Neutrophil (primary cell): ENCODE data around the gene PRDM5.
A peak's percentile ranks its signal among the peaks of the same experiment; 100 is the strongest.

Source experiments
- H3K27ac ChIP-seq: fragments of 200-600 bp; sonication (generic); 2 replicates; pipeline ENCODE4 v1.5.1; 2016; ENCODE audit warnings: mild to moderate bottlenecking, moderate library complexity
- H3K27me3 ChIP-seq: fragments of 200-600 bp; sonication (generic); 2 replicates; pipeline ENCODE4 v1.6.0; 2016; ENCODE audit warnings: mild to moderate bottlenecking
- H3K36me3 ChIP-seq: fragments of 200-600 bp; sonication (generic); 2 replicates; pipeline ENCODE4 v1.5.1; 2017
- H3K4me1 ChIP-seq, 2 experiments: fragments of 200-600 bp in 1 of 2; sonication (generic) in 1 of 2; 1 replicate in 1 of 2; 2 replicates in 1 of 2; pipeline versions ENCODE4 v1.5.1 to v1.6.1; 2013 to 2016; ENCODE audit warnings: low read depth in 1 of 2, low read length in 1 of 2, mild to moderate bottlenecking in 1 of 2, moderate library complexity in 1 of 2; ENCODE audit not compliant: control insufficient read depth in 1 of 2, insufficient read depth in 1 of 2
- H3K4me3 ChIP-seq, 2 experiments: fragments of 200-600 bp in 1 of 2; sonication (generic) in 1 of 2; 1 replicate in 1 of 2; 2 replicates in 1 of 2; pipeline ENCODE4 v1.5.1; 2013 to 2016; ENCODE audit warnings: low read depth in 1 of 2, low read length in 1 of 2, mild to moderate bottlenecking in 1 of 2, moderate library complexity in 1 of 2
- H3K9me3 ChIP-seq: fragments of 200-600 bp; sonication (generic); 2 replicates; pipeline ENCODE4 v1.5.1; 2016
- TF ChIP-seq, protein P1 (sequence below): fragments of 200-600 bp; sonication (generic); IDR thresholded peaks from 2 replicates; pipeline ENCODE4 v1.5.1; 2016; ENCODE audit warnings: antibody characterized with exemption

Gene PRDM5

DNA sequence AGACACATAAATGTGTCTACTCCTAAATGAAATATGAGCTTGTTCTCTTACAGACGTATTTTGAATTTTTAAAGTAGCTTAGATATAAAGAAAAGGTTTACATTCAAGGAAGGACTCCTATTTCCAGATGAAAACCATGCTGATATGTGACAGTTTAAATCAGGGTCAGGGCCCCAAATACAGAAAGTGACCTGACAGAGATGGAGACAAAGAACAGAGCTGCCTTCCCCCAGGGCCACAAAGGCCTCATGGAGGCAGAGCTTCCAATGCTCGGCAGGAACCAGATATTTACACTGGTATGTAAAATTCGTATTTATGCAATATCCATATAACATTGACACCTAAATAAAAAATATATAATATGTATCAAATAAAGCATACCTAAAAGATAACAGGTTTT, 124.0 kb downstream of the PRDM5 start:
- no peak overlapping the region for H3K27ac ChIP-seq
- TF ChIP-seq, protein P1, sequence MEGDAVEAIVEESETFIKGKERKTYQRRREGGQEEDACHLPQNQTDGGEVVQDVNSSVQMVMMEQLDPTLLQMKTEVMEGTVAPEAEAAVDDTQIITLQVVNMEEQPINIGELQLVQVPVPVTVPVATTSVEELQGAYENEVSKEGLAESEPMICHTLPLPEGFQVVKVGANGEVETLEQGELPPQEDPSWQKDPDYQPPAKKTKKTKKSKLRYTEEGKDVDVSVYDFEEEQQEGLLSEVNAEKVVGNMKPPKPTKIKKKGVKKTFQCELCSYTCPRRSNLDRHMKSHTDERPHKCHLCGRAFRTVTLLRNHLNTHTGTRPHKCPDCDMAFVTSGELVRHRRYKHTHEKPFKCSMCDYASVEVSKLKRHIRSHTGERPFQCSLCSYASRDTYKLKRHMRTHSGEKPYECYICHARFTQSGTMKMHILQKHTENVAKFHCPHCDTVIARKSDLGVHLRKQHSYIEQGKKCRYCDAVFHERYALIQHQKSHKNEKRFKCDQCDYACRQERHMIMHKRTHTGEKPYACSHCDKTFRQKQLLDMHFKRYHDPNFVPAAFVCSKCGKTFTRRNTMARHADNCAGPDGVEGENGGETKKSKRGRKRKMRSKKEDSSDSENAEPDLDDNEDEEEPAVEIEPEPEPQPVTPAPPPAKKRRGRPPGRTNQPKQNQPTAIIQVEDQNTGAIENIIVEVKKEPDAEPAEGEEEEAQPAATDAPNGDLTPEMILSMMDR: no peak
- H3K36me3 ChIP-seq: peaks cover 40% of the 10 kb centered on the region
- H3K4me3 ChIP-seq: no peak overlapping the region
- no peaks in the 10 kb centered on the region for H3K27me3 ChIP-seq
- H3K9me3 ChIP-seq: no peaks in the 10 kb centered on the region
- H3K4me1 ChIP-seq: no peaks in the 10 kb centered on the region

DNA sequence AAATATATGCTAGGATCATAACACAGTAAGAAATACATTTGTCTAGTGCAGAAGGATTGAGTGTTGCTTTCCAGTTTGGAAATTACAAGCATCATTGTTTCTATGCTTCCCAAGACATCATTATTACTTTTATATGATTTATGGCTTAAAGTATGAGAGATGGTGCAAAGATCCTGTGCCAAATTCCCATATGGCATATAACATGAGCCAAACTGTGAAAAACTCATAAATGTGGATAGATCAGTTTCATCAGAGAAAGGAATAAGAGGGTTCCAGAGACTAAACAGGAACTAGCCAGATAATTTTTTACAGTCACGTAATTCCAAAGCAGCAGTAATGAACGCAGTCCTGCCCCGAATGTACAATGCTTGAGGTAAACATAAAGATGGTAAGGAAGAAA, 126.3 kb downstream of the PRDM5 start:
- Histone ChIP-seq H3K27me3 (no peaks in the 10 kb centered on the region), H3K4me3 (no peak overlapping the region), H3K36me3 (peaks cover 34% of the 10 kb centered on the region), H3K9me3 (no peaks in the 10 kb centered on the region), H3K4me1 (peaks cover 6 to 7% of the 10 kb centered on the region in 2 experiments), H3K27ac (no peak overlapping the region)
- TF ChIP-seq, protein P1: no peak

DNA sequence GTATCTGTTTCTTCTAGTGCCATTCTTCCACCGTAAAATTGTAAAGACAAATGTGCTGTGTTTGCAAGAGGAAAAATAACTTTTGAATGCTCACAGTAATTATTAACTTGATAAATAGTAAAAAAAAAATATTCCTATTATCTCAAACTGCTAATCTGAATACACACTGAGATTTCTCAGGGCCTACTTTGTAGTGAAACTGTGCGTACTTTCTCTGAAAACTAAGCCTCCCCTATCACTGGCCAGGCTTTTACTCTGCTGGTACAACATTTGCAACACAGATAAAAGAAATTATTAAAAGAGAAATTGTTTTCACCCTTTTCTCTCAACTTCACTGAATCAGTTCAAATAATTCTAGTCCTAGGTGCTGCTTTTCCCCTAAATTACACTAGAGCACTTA, 137.3 kb downstream of the PRDM5 start:
- no peaks in the 10 kb centered on the region for H3K27me3 ChIP-seq
- no peaks in the 10 kb centered on the region for H3K9me3 ChIP-seq
- H3K4me1 ChIP-seq: no peaks in the 10 kb centered on the region
- H3K4me3 ChIP-seq: no peak overlapping the region
- peaks cover 12% of the 10 kb centered on the region for H3K36me3 ChIP-seq
- H3K27ac ChIP-seq: no peak overlapping the region
- TF ChIP-seq, protein P1: no peak

DNA sequence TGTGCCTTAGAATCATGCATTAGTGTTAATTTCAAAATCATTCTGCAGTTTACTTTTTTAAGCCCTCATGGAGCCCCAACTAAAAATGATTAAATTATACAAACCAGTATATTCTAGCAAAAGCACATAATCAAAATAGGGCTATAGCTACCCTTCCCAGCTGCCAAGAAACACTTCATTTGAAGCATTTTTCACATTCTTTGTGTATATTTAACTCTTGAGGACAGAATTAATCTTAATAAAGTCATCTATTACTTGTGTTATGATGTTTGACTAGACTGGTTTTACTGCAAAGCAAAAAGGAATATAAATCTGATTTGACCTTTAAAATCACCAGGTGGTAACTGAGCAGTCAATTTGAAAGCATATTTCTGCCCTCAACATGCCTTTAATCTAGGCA, 145.1 kb downstream of the PRDM5 start:
- H3K4me3 ChIP-seq: no peak overlapping the region
- peaks cover 8% of the 10 kb centered on the region for H3K36me3 ChIP-seq
- H3K4me1 ChIP-seq: peaks cover 22 to 29% of the 10 kb centered on the region in 2 experiments
- TF ChIP-seq, protein P1: no peak
- H3K27me3 ChIP-seq: no peaks in the 10 kb centered on the region
- H3K27ac ChIP-seq: no peak overlapping the region
- H3K9me3 ChIP-seq: no peaks in the 10 kb centered on the region

DNA sequence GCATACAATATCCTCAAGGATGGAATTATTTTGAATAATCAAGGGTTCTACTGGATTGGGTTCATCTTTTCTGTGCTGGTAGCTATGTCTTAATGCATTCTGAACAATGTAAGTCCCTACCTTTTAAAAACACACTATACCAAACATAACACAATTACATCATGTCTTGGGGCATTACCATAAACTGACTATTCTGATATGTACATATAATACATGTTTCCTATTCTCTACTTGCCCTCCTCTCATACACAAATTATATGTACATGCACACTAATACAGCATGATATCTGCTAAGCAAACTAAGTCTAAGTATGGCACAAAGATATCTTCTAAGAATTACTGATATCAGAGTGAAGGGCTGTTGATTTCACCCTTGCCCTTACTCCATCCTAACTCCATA, 147.1 kb downstream of the PRDM5 start:
- H3K4me1 ChIP-seq: peaks cover 29 to 36% of the 10 kb centered on the region in 2 experiments
- H3K27me3 ChIP-seq: no peaks in the 10 kb centered on the region
- H3K9me3 ChIP-seq: no peaks in the 10 kb centered on the region
- TF ChIP-seq, protein P1: no peak
- peak overlapping the region; percentile 7 for H3K27ac ChIP-seq
- H3K36me3 ChIP-seq: no peaks in the 10 kb centered on the region
- no peak overlapping the region for H3K4me3 ChIP-seq

DNA sequence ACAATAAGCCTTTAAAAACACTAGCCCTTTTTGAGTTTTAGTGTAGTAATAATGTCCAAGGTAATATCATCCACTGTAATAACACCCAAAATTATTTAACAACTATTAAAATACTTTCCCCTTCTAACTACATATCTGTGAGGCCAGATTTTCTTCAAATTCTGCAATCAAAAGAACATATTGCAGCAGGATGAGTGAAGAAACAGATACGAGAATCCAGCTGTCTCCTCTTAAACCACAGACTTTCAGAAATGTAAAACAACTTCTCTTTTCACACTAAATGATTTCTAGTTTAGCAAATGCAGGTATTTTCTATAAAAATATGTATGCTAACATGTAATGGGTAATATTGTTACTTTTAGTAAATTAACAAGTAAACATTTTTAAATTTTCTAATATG, 148.9 kb downstream of the PRDM5 start:
- no peaks in the 10 kb centered on the region for H3K27me3 ChIP-seq
- H3K9me3 ChIP-seq: no peaks in the 10 kb centered on the region
- H3K4me3 ChIP-seq: no peak overlapping the region
- peaks cover 29 to 36% of the 10 kb centered on the region in 2 experiments for H3K4me1 ChIP-seq
- TF ChIP-seq, protein P1: no peak
- peak overlapping the region; percentile 70 for H3K27ac ChIP-seq
- no peaks in the 10 kb centered on the region for H3K36me3 ChIP-seq
